Stimulated activated CD8-positive, alpha-beta memory T cell treated with anti-CD3 and anti-CD28 coated beads, Interleukin-2, amount 100 ng/mL, for 48 hours (primary cell): ENCODE measurements around the gene JMJD7.

Experiments used
- DNase-seq, 2 donors: peaks; one replicate each; pipeline ENCODE4 v3.0.0-alpha.2; 2020; ENCODE audit warnings: low read depth in 2 of 2

JMJD7 gene

DNA sequence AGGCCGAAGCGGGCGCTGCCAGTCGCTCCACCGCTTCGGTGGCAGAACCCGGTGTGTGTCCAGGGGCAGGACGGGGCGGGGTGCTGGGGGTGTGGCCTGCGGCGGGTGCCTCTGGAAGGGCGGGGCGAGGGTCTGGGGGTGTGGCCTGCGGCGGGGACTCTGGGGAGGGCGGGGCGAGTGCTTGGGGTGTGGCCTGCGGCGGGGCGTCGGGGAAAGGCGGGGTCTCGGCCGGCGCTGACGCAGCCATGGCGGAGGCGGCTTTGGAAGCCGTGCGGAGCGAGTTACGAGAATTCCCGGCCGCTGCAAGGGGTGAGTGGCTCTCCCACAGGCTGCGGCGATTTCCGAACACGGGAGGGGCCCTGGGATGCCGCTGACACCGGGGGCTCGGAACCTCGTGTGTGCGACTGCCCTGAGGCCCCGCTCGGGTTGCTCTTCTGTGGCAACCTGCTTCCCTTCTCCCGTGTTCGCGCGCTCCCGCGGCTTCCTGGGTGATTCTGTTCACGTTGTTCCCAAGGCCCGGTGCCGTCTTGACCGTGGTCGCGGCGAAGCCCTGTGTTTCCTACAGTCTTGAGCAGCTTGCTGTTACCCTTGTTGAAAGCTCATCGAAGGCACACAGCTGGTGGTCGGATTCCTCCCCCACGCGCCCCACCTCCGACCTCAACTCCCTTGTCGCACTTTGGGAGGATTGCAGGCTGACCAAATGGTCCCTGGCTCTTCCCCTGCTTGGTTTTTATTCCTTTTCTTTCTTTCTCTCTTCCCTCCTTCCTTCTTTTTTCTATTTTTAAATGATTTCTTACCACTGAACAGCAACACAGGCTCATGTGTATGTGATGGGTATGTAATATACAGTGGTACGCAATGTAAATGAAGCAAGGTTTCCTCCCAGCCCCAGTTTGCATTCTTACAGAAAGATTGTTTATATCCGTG, at the start of gene JMJD7:
JMJD7 (plus strand) TSS at position 213 of the 927 bp plus-strand sequence; CDS start at position 246, 33 bp downstream.
- peak; percentile 95 to 97 for DNase-seq

DNA sequence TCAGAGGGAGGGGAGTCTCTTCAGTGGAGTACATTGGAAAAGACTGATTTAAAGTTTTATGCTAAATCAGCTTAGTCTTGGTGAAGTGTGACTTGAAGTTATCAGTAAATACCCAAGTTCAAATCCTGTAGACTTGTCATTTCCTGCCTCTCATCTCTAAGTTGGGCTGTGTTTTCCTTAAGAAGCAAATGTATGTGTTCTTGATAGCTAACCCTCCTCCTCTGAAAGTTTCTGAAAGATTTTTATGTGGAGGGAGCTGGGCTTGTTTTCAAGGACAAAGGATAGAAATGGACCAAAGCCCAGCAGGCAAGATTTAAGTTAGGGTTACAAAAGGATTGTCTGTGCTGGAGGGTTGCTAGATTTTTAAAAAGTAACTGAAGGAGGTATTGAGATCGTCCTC, 49.4 kb upstream of the JMJD7 start:
- DNase-seq = no peak

DNA sequence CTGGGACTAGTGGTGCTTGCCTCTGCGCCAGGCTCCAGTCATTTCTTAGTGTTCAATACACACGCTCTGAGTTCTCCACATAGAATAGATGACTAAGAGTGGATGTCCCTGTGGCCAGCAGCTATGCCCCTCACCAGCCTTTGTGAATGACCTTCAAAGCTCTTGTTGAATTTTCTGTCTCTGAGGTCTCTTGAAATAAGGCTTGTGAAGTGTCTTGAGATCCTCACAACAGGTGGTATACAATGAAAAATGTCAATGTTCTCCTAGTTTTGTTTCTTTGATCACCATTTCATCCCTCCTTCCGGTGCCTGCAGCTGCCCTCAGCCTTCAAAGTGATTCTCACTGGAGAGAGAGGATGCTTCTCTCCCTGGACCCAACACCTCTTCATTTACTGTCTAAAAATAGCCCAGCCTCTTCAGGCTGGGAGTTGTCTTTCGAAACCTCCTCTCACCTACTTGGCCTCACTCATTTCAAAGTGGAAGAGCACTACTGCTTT, 48.2 kb upstream of the JMJD7 start:
- DNase-seq = no peak

DNA sequence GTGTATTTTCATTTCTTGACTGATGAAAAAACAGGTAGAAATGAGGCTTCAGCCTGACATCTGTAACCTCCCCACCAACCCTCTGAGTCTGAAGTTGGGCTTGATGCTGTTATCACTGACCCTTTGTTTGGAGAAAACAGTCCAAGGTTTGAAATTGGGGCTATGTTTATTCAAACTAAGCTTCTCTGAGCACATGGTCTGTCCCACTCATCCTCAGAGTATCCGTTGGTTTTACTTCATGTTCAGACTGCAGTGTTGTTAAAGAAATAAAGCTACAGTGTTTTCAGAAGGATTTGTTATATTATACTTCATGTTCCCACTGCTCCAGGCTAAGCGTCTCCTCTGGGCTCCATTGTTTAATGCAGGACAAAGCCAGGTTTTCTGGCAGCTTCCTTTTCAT, 47.6 kb upstream of the JMJD7 start:
- DNase-seq = no peak

DNA sequence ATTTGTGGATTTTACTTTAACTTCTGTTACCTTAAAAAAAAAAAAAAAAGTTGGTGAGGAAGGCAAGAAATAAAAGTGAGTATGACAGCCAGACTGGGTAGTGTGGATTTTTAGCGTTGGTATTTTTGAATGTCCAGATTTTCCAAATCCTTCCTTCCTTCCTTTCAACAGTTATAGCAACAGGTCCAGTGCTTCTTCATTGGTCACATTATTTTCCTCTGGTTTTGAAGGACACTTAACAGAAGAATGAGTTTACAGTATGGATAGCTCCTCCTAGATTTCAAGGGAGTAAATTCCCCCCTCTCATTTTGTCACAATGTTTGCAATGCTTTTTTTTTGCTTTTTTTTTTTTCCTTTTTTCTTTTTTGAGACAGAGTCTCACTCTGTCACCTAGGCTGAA, 47.2 kb upstream of the JMJD7 start:
- no peak for DNase-seq

DNA sequence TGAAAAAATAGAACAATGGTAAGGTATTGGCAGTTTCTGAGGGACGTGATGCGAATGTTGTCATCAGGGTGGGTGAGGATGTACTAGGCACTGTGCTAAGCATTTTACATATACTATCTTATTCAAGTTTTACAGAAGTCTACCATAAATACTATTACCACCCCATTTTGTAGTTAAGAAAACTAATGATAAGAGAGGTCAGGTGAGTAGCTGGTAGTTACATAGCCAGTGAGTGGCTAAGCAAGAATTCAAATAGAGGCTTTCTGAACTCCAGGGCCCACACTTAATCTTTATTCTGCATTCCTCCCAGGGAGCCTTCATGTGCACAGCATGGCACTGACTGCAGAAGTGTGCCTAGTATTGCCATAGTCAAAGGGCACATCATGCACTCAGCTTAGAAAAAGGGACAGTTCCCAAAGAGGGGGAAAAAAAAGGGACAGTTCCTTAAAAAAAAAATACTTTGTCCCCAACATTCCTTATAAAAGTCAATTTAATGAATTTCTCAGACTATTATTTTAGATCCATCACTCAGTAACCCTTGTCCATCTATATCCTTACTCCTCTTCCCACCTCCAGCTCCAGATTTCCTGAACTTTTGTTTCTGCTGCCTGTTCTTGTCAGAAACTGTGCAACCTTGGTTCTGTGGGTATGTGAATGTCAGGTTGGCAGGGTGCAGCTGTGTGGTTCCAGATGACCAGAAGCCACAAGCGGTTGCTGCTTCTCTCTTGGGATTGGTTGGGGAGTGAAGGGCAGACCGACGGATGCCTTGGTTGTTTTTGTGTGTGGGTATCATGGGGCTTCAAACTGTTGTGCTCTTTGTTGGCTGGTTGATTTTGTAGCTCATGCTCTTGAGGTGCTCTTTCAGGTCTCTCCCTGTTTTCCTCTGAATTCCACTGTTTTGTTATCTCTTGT, 45.3 kb upstream of the JMJD7 start:
- DNase-seq = no peak

DNA sequence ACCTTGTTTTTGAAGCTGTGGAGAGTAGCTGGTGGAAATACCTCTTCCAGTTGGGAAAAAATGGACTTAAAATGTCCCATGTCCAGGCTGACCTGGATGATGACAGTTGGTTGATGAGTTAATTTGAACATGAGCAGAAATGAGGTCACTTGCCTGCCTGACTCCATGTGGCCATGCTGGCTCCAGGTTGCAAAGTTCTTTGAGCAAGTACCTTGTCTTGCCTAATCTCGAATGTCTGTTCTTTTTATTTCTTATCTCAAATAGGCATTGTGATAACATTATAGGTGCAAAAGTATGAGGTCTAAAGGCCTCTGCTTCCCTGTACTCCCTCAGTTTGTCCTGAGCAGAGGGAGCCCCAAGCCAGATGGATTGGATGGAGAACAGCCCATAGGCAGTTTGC, 44.6 kb upstream of the JMJD7 start:
- no peak for DNase-seq

DNA sequence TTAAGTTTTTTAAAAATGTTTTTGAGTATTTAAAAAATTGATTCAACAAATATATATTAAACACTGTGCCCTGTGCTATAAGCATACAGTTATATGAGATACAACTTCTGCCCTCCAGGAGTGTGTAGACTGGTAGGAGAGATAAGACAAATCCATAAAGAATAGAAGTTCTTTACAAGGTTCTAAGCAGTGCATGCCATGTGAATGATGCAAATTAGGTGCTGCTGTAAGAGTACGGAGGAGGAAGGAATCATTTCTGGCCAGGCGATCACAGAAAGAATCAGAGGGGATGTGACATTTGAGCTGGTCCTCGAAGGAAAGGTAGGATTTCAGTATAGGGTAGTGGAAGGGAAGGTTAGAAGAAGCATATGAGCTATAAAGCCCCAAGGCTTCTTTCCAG, 39.6 kb upstream of the JMJD7 start:
- DNase-seq = no peak

DNA sequence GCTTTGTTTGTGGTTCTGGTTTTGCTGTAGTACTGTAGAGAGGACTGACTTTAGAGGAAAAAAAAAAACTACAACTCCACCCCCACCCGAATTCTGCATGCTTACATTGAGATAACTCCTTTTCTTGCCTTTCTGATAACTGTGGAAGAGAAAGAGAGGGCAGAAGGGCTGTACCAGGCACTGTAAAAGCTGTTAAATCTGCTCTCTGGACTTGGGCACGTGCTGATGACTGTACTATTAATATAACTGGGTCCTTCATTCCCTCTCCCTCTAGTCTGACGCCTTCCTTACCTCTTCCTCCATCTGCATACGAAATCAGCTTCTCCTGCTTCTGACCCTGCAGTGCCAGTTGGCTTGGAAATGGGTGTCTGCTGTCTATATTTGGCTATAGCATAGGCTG, 38.7 kb upstream of the JMJD7 start:
- DNase-seq = no peak

DNA sequence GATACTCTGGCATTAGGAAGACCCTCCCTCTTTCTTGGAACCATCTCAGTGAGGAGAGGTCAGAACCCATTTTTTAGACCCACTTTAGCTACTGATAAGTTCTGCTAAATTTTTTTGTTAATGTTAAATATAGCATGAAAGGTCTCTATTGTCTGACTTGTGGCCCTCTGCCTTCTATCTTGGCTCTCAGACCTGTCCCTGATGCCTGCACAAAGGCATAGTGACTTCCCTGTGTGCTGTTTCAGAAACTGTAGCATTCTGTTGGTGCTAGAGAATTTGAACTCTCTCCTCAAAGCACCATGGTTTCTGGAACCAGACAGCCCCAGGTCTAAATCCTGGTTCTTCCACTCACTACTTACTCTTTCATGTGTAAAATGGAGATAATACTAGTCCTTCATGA, 38.2 kb upstream of the JMJD7 start:
- DNase-seq = no peak

DNA sequence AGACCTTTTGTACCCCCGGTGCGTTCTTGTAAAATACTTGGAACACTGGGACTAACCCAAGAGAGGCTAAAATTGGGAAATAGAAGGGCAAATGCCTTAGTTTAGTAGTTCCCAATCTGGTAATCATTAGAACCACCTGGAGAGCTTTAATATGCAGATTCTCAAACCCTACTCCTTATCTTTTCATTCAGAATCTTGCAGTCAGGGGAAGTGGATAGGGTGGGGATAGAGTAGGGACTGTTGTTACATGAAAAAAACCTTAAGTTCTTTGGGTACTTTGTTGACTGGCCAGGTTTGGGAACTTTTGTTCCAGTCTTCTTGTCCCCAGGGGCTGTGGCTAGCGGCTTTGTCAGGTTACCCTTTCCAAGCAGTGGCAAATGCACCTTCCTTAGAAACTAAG, 37.7 kb upstream of the JMJD7 start:
- DNase-seq = no peak

DNA sequence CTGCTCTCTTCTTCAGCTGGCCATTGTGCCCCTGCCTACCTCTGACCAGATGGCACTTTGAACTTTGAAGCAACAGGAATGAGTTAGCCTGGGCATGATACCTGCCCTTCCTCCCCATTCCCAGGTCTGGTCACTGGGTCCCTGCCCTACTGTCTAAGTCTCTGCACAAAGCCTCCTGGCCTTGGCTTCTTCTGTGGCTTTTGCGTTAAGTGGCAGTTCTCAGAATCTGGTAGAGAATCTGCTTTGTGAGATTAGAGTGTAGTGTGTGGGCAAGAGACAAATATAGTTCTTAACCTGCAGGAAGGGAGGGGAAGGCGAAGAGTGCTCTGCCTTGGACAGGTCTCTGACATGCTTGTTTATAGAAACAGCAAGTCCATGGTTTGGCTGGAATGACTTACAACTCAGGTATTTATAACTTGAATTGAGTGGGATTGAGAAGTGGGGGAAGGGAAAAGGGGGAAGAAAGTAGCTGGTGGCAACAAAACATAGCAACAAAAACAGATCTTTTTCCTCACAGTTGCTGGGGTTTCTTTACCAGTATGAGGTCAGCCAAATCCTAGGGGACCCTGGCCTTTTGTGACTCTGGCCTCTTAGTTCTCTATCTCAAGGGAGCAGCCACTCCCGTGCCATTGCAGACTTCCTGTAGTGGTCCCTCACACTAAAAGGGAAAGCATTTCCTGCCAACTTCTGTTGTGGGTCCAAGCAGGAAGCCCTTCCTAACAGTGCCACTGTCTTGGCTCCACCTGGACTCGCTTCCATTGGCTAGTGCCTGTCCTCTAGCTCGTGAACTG, 36.9 kb upstream of the JMJD7 start:
- DNase-seq = no peak

DNA sequence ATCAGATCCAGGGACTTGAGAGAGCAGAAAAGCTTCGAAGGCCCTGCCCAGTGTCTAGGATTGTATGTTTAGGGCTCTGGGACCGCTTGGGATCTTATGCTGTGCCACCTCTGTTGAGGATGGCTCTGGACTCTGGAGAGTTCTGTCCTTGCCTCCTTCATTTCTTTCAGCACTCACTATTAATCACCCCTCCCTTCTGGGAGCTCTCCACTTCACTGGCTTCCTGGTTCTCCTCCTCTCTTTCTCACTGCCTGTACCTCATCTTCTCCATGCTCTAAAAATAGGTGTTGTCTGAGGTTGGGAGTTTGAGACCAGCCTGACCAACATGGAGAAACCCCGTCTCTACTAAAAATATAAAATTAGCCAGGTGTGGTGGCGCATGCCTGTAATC, 36.4 kb upstream of the JMJD7 start:
- no peak for DNase-seq

DNA sequence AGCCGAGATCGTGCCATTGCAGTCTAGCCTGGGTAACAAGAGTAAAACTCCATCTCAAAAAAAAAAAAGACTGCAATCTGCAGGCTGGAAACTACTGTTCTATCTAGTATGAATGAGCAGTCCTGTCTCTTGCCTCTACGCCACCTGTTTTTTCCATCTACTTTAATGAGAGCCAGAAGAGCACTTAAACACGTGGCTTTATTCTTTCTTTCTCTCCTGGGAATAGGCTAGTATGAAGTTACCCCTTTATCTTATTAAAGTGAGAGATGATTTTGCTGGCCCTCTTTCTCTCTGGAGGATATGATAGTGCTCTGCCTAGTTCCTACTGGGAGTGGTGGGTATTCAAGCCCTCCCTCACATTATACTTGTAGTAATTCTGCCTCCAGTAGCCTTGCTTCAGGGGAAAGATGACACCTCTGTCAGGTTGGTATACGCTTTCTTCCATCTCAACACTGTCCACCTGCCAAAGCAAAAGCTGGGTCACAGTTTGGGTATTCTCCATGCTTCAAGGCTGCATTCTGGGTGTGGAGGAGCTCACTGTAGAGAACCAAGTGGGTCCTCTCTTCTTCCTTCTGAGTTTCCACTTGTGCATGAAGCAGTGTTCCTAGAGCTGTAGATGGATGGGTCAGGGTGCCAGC, 35.8 kb upstream of the JMJD7 start:
- DNase-seq = no peak

DNA sequence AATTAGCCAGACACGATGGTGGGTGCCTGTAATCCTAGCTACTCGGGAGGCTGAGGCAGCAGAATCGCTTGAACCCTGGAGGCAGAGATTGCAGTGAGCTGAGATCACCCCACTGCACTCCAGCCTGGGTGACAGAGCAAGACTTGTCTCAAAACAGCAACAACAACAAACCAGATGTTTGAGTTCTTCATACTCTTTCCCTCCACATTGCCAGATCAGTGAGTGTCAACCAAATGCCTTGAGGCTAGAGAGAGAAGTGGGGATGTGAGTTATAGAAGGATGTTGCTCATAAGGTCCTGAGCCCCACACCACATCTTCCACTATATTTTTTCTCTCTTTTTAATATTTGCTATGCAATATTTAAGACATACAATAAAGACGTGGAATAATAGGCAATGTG, 33.8 kb upstream of the JMJD7 start:
- no peak for DNase-seq

DNA sequence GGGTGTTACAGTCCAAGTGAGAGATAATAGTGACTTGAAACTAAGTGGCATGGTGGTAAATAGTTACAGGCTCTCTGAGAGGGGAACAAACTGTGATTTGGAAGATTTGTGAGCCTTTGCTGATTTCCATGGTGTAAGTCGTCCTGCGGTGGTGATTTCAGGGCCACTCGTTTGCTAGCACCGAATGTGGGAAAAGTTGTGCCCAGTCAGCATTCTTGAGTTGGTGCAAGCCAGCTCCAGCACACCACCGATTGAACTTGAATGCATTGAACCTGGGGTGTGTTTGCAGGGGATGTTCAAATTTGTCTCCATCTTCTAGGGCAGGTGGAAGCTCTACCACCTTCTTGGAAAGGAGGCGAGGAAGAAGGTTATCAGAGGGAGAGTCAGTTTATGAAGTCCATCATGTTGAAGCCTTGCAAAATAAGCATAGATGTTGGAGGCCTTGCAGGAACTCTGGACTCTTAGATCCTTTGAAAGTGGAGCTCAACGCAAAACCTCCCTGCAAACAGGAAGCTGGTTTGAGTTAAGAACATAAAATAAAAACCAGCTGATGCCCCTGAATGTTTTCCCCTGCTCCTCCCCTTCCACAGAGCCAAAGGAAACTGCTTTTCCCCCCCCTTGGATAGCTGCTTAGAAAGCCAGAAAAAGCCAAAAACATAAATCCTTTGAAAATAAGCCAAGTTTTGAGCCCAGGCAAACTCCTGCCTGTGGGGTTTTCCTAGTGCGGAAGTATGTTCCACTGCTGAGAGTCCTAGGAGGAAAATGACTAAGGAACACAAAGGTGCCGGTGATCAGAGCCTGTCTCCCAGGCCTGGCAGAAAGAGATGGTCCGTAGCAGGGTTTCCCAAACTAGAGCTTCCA, 31.7 kb upstream of the JMJD7 start:
- DNase-seq = no peak

DNA sequence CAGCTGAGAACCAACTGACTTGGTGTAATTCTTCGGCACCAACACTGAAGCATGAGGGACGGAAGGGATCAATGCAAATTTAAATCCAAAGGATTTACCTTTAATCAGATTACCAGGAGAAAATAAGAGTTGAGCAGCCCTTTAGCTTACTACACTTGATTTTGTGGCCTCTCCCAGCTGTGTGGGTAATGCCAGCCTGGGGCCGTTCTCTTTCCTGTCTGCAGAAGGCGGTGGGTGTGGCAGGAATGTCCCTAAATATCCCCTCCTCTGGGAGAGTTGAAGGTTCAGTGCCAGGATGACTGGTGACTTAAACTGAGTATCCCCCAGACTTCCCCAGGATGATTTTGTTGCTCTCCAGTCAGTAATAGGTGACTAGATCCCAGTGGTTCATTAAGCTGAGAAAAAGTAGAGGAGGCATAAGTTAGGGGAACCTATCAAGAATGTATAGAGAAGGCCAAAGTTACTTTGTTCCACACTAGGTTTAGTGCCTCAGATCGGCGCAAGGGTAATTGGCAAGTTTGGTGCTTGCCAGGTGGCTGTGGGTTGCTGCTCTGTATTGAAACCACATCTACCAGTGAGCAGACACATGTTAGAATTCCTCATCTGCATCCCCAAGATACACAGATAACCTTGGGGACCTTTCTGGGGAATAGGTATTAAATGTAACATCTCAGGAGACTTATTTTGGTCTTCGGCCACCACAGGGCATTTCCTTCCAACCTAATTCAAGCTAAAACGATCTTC, 30.5 kb upstream of the JMJD7 start:
- DNase-seq = no peak

DNA sequence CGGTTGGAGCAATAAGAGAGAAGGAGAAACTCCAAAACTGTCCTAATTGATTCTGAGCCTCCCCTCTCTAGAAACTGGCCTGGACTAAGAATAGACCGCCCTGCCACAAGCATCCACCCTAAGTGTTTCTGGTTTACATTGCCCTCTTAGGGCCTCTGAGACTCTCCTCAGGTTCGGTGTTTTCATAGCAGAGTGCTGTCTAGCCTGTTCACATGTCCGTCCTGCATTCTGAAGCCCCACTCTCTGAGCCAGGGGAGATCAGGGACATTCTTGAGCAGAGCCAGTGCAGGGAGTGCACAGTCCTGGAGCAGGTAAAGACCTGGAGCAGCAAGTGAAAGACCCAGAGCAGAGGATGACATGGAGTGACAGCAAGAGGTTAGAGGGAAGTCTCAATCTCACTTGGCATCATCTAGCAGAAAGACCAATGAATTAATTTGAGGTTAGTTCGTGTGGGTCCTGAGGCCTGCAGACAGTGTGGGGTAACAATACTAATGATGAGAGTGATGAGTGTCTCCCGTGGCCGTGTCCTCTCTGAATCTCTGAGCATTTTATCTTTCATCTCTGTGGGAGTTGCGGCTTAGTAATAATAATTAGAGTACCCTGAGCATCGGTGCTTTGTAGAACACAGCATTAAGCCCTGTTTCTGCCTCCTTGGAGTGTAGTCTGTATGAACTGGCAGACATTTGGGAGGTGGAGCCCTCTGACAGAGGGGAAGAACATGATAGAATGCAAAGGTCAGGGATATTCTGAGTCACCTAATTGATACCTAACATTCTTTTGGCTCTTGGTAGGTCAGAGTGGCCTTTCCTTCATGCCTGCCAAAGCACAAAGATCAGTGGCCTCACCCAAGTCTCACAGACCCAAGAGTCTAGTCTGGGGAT, 29.0 kb upstream of the JMJD7 start:
- DNase-seq = no peak

DNA sequence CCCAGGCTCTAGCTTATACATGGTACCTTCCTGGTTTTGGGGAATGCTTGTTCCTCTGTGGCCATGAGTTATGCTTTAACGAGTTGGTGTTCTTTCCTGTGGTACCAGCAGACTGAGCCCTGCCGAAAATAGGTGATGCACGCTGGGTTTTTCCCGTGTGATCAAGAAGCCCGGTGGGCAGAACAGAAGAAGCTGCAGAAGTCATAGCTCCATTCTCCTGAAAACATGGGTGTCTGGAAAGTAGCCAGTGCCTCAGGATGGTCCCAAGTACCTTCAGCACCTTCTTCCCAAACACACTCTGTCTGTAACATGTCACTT, 28.4 kb upstream of the JMJD7 start:
- no peak for DNase-seq
